Embryonic facial prominence (tissue), 1 donor: ENCODE measurements around the gene TFCP2L1.
"Not testable (repeated sequence)": the region's sequence is repeated elsewhere in the genome, so short reads cannot be mapped to it uniquely, and the experiment has no call there.

Source experiments
- DNase-seq: peaks from one replicate; pipeline ENCODE4 v3.0.0-alpha.2; 2016; ENCODE audit errors: extremely low spot score

The TFCP2L1 gene, protein sequence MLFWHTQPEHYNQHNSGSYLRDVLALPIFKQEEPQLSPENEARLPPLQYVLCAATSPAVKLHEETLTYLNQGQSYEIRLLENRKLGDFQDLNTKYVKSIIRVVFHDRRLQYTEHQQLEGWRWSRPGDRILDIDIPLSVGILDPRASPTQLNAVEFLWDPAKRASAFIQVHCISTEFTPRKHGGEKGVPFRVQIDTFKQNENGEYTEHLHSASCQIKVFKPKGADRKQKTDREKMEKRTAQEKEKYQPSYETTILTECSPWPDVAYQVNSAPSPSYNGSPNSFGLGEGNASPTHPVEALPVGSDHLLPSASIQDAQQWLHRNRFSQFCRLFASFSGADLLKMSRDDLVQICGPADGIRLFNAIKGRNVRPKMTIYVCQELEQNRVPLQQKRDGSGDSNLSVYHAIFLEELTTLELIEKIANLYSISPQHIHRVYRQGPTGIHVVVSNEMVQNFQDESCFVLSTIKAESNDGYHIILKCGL

DNA sequence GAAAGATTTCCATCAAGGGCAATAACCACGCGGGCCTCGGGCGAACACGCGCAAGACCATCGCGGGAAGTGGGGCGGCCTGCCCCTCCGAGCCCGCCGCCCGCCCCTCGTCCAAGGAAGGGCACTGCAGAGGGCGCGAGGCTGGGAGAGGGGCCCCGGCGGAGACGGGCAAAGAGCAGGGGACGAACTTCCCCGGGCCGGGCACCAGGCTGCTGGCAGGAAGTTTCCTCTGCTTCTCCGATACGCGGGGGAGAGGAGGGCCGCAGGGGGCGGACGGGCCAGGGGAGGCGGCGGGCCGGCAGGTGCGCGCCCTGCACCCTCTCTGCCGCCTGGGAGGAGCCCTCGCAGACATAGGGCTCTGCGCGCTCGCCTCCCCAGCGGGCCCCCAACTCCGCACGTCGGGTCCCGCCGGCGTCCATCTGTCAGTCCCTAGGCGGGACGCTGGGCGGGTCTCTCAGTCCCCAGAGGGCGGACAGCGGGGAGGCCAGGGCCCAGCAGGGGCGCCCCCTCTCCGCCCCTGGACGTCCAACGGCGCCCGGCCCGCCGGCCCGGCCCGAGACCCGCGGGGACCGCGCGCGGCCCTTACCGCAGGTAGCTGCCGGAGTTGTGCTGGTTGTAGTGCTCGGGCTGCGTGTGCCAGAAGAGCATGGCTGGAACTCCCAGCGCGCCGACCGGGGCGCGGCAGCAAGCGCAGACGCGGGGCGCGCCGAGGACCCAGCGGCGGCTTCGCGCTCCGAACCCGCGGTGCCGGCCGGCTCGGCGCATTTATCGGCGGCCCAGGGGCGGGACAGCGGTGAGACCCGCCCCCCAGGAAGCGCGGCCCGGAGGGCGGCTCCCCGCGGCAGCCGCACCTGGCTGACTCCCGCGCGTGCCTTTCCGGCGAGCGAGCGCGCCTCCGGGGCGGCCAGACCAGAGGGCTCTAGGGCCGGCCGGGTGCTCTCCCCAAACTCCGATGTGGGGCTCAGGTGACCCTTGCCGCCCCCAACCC, at the start of gene TFCP2L1:
TFCP2L1 (minus strand) TSS at position 740 of the 987 bp plus-strand sequence; CDS start at position 647, 93 bp downstream.
- no peak for DNase-seq

DNA sequence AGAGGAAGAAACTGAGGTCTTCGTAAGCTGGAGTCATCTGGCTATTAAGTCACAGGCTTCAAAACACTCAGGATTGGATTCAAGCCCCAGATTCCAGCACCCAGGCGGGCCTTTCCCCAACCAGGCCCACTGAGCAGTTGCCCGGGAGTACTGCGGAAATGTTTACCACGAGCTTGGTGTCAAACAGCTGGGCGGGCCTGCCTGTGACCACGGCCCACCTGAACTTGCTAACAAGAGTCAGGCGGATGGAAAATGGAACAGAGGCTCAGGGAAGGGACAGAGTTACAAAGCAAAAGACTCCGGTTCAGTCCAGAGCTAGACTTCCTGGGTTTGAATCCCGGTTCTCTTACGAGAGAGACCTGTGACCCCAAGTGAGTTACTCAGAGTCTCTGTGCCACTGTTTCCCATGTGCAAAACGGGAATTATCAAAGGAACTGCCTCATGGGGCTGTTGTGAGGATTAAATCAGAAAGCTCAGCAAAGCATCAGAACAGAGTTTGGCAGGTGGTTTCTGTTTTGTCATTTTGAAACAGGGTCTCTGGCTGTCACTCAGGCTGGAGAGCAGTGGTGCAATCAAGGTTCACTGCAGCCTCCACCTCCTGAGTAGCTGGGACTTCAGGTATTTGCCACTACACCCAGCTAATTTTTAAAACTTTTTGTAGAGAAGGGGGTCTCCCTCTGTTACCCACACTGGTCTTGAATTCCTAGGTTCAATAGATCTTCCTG, 49.0 kb upstream of the TFCP2L1 start:
- DNase-seq, result no peak

DNA sequence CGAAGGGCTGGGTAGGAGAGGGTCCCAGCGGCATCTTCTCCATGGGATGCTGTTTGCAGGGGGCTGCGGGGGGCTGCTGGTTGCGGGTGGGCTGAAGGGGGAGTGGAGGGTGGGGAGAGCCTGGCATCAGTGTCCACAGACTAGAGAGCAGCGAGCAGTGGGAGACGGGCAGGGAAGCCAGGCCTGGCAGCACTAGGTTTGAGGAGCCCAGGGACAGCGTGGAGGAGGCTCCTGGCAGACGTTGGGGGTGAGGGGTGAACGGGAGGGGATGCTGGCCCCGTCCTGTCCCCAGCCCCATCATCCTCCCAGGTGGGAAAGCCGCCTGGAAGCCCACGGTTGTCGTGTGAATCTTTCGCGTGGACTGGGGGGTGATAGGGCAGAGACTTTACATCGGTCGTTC, 48.2 kb upstream of the TFCP2L1 start:
- no peak for DNase-seq

DNA sequence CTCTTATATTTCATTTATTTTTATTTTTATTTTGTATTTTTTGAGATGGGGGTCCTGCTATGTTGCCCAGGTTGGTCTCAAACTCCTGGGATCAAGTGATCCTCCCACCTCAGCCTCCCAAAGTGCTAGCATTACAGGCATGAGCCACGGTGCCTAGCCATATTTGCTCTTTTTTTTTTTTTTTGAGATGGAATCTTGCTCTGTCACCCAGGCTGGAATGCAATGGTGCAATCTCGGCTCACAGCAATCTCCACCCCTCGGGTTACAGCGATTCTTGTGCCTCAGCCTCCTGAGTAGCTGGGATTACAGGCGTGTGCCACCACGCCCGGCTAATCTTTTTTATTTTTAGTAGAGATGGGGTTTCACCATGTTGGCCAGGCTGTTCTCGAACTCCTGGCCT, 46.3 kb upstream of the TFCP2L1 start:
- DNase-seq, result not testable (repeated sequence)

DNA sequence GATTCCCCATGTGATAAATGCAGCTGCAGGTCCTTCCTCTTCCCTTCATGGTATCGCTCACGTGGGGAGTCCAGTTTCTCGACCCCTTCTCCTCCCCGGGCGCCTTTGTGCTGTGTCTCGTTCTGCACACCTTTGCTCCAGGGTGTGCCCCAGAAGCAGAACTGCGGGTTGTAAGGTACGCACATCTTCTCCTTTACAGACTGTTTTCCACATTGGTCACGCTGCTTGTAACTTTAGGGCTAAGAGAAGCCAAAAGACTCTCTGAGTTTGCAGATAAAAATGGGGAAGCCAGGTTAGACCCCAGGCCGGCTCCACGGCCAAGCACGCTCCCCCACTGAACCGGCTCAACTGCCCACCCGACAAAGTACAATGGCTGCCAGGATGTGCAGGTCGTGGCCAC, 45.9 kb upstream of the TFCP2L1 start:
- no peak for DNase-seq

DNA sequence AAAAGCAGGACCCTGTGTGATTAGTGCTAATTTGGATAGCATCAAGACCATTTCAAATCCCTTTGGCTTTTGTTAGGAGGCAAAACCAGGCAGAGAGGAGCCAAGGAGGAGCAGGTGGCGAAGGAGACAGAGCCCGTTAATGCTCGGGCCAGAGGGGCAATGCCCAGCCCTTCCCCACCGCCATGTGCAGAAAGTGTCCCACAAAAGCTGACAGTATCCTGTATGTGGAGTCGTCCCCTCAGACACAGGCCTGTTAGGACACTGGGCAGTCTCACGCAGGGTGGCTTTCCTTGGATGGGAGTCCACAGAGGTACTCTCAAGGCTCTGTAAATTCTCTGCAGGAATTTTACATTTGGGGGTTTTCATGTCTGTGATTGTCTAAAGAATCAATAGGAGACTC, 44.8 kb upstream of the TFCP2L1 start:
- DNase-seq, result no peak

DNA sequence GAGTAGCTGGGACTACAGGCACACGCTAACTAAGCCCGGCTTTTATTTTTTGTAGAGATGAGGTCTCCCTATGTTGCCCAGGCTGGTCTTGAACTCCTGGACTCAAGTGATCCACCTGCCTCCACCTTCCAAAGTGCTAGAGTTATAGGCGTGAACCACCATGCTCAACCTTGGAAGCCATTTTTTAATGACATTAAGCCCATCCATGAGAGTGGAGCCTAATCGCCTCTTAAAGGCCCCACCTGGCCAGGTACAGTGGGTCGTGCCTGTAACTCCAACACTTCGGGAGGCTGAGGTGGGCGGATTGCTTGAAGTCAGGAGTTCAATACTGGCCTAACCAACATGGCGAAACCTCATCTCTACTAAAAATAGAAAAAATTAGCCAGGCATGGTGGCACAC, 41.6 kb upstream of the TFCP2L1 start:
- DNase-seq, result no peak

DNA sequence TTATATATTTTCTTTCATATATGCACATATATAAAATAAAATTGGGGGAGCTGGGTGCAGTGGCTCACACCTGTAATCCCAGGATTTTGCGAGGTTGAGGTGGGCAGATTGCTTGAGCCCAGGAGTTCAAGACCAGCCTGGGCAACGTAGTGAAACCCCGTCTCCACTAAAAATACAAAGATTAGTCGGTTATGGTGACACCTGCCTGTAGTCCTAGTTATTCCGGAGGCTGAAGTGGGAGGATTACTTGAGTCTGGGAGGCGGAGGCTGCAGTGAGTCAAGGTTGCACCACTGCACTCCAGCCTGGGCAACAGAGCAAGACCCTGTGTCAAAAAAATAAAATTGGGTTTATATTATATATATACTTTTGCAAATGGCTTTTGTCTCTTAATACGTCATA, 39.6 kb upstream of the TFCP2L1 start:
- DNase-seq, result no peak

DNA sequence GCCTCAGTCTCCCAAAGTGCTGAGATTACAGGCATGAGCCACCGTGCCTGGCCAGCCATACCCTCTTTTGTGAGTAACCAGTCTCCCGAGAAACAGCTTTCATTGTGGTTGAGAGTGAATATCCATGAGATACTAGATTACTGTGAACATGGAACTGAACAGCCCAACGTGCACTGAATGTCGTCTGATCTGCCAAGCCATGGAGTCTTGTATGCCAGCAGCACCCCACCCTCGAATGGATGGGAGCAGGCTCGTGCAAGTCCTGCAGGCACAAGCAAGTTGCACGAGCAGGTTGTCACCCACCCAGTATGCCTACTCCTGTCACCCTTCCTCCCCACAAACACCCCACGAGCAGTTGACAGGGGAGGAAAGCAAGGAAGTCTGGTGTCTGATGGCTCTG, 36.5 kb upstream of the TFCP2L1 start:
- DNase-seq, result no peak

DNA sequence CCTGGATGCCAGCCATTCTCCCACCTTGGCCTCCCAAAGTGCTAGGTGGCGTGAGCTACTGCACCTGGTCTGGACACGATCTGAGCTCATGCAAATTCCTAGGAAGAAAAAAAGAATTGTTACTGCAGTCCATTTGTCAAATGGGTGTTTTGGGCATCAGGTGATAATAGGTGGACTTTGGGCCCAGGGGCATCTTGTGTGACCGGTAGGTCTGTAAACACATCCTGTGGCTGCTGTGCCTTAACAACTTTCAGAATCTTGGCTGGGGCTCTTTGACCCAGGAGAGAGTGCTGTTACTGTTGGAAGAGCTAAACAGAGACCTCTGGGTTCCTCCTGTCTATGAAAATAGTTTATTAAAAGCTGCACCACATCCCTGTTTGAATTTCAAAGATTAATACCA, 34.9 kb upstream of the TFCP2L1 start:
- DNase-seq, result no peak

DNA sequence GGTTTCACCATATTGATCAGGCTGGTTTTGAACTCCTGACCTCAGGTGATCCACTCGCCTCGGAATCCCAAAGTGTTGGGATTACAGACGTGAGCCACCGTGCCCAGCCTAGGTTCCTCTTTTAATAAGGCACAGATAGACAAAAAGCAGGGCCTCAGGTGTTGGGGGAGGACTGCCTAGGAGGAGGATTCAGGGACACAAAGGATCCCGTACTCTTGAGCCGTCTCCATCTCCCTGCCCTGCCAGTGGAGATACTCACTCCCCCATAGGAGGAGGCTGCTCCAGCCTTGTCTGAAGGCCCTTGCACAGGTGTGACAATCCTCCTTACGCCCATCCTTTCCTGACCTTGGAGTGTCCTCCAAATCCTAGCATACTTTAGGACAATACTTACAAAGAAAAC, 32.0 kb upstream of the TFCP2L1 start:
- DNase-seq, result no peak

DNA sequence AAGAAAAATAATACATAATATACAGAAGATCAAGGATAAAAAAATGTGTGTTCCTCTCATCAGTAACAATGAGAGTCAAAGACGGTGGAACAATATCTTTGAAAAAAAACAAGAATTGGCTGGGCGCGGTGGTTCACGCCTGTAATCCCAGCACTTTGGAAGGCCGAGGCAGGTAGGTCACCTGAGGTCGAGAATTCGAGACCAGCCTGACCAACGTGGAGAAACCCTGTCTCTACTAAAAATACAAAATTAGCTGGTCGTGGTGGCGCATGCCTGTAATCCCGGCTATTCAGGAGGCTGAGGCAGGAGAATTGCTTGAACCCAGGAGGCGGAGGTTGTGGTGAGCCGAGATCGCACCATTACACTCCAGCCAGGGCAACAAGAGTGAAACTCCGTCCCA, 28.7 kb upstream of the TFCP2L1 start:
- DNase-seq, result not testable (repeated sequence)

DNA sequence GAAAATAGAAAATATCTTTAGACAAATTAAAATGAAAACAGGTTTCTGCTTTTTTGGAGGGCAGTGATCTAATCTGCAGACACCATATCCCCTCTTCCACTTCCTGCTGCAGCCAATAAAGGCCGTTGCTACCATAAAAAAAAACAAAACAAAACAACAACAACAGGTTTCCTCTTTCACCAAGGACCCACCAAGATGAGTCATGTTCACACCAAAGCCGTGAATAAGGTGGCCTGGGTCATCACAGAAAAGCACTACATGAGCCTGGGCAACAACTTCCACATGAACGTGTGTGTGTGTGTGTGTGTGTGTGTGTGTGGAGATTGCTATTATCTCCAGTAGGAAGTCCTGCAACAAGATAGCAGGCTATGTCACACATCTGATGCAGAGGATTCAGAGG, 24.8 kb upstream of the TFCP2L1 start:
- no peak for DNase-seq

DNA sequence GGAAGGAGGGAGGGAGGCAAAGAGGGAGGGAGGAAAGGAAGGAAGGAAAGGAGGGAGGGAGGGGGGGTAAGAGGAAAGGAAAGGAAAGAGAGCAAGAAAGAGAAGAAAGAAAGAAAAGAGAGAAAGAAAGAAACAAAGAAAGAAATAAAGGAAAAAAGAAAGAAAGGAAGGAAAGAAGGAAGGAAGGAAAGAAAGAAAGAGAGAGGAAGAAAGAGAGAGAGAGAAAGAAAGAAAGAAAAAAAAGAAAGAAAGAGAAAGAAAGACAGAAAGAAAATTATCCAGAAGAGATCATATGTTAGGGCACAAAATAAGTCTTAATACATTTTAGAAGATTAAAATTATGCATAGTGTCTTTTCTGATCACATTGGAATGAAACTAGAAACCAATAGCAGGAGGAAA, 24.3 kb upstream of the TFCP2L1 start:
- DNase-seq, result no peak

DNA sequence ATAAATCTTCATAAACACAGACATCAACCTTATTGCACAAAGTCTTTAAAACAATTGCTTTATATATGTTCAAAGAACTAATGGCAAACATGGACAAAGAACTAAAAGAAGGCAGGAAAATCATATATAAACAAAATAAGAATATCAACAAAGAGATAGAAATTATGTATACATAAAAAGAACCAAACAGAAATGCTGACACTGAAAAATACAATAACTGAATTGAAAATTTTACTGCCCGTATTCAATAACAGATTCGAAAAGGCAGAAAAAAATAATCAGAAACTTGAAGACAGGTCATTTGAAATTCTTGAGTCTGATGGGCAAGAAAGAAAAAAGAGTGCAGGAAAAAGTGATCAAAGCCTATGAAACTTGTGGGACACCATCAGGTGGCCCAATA, 22.0 kb upstream of the TFCP2L1 start:
- no peak for DNase-seq

DNA sequence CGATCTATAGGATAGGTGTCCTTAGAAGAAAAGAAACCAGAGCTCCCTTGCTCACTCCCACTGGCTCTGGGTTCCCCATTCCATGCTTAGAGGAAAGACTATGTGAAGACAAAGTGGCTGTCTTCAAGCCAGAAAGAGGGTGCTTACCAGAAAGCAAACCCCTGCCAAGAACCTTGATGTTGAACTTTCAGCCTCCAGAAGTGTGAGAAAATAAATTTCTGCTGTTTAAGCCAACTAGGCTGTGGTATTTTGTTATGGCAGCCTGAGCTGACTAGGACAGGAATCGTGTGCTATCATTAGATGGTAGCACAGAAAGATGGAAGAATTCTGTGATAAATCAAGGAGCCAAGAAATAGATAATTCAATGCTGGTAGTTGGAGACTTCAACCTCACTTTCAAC, 19.9 kb upstream of the TFCP2L1 start:
- DNase-seq, result no peak

DNA sequence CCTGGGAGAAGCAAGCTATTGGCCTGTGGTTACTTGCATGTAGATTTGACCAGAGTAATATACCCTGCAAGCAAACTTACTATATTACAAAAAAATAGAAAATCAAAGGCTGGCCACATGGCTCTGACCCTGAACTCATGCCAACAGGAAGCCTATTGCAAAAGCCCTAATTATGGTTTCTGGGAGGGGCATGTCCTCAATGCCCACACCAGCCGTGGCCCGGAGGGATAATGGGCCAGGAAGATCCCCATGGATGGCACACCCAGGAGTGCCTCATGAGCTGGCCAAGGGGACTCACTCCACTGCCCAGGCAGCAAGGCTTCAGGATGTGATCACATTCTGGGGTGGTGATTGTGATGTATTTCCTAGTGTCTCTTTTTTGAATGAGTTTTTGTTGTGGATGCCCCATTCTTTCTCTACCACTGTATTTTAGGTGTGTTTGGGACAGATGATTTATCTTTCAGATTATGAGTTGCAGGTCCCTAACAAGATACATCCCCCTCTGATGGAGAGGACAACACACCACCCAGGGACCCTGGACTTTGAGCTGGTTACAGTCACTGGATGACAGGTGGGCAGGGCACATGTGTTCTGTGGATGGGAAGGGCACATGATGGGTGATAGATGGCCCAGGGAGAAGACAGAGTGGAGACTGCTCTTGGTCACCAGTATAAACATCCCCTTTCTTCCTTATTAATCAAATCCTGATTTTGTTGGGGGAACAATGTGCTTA, 18.7 kb upstream of the TFCP2L1 start:
- no peak for DNase-seq

DNA sequence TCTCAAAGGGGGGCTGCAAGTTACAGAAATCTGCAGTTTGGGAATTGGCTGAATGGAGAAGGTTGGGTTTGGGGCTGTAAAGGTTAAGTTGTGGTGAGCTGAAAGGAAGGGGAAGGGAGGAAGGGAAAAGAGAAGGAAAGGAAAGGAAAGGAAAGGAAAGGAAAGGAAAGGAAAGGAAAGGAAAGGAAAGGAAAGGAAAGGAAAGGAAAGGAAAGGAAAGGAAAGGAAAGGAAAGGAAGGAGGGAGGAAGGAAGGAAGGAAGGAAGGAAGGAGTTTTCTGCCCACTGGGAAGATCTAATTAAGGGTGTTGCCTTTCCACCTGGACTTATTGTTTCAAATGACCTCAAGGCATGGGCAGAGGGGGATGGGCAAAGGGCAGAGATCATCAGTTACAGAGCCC, 16.2 kb upstream of the TFCP2L1 start:
- DNase-seq, result not testable (repeated sequence)

DNA sequence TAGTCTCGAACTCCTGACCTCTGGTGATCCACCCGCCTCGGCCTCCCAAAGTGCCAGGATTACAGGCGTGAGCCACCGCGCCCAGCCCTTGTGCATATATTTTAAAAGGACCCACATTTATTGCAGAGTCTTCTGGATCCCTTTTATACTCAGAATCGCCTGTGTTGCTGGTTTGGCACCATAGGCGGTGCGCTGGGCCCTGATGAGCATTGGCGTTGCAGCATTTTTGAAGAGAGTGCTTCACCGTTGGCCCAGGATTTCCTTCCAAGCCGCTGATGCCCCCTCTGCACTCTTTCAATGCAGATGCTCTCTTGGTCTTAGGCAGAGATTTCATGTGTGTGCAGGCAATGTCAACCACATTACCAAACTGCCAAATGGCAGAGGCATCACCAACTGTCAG, 13.5 kb upstream of the TFCP2L1 start:
- no peak for DNase-seq

DNA sequence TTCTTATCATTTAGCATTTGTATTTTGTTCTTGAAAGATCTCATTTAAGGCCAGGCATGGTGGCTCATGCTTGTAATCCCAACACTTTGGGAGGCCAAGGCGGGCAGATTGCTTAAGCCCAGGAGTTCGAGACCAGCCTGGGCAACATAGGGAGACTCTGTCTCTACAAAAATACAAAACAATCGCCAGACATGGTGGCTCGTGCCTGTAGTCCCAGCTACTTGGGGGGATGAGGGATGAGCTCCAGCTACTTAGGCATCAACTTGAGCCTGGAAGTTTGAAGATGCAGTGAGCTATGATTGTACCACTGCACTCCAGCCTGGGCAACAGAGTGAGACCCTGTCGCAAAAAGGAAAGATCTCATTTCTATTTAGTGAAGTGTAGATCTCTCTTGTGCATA, 12.9 kb upstream of the TFCP2L1 start:
- not testable (repeated sequence) for DNase-seq

DNA sequence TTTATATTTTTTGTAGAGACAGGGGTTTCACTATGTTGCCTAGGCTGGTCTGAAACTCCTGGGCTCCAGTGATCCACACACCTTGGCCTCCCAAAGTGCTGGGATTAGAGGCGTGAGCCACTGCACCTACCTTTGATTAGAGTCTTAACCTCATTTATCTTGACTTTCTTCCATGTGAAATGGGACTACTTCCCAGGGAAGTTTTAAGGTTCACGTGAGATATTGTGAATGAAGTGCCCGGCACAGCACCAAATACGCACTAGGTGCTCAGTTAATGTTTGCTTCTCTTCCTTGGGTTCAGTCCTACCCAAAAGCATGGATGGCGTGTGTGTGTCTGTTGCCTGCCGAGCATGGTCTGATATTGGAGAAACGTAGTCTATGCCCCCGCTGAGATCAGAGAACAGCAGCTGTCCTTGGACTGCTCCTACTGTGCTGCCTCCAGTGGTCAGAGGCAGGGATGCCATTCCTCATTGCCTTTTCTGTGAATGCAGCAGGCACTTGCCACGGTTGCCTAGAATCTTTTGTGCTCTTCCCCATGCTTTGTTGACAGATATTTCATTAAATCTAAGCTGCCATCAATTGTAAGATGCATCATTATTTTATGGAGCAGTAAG, 12.3 kb upstream of the TFCP2L1 start:
- DNase-seq, result no peak
